WTC11 (cell line): ENCODE measurements around the gene ARHGEF12. TPM values are rescaled to one million over a fixed set of nuclear protein-coding genes. Genes with fewer than 3 reads are reported as not detected.

ENCODE experiments used
- ATAC-seq: fragments of 200-7000 bp; cut with Tn5 transposase; 2 replicates; pipeline ENCODE4 v1.10.0; 2021; ENCODE audit warnings: mild to moderate bottlenecking, moderate library complexity
- CTCF ChIA-PET: fragments of 300-600 bp; sonication (Branson Sonifier 250); formaldehyde crosslinking; loops from one replicate; lab custom pipeline; 2021; ENCODE audit warnings: antibody characterized with exemption; lab: Charles Lee
- POLR2A ChIA-PET: fragments of 350-600 bp; sonication (Branson Sonifier 250); formaldehyde crosslinking; loops from one replicate; lab custom pipeline; 2021; ENCODE audit warnings: antibody characterized with exemption; lab: Charles Lee
- DNase-seq: peaks from one replicate; pipeline ENCODE4 v3.0.0; 2021; ENCODE audit warnings: low spot score
- H3K27ac Mint-ChIP-seq: 2 replicates; pipeline ENCODE4 v1.8.0; 2021; ENCODE audit warnings: mixed read lengths
- H3K27me3 Mint-ChIP-seq: 2 replicates; pipeline ENCODE4 v1.8.0; 2021; ENCODE audit warnings: low read depth, mild to moderate bottlenecking, moderate library complexity, mixed read lengths
- H3K36me3 Mint-ChIP-seq: 2 replicates; pipeline ENCODE4 v1.8.0; 2021; ENCODE audit warnings: mixed read lengths
- H3K4me1 Mint-ChIP-seq: 2 replicates; pipeline ENCODE4 v1.8.0; 2022; ENCODE audit warnings: mixed read lengths
- H3K4me3 Mint-ChIP-seq: 2 replicates; pipeline ENCODE4 v1.8.0; 2021; ENCODE audit warnings: mild to moderate bottlenecking, moderate library complexity, mixed read lengths
- H3K9me3 Mint-ChIP-seq: 2 replicates; pipeline ENCODE4 v1.8.0; 2021; ENCODE audit warnings: mixed read lengths
- ELF4 ChIP-seq: sonication (generic); formaldehyde crosslinking; IDR thresholded peaks from 2 replicates; pipeline ENCODE4 v1.8.1; 2022; ENCODE audit warnings: low read depth, mild to moderate bottlenecking, moderate library complexity, missing genetic modification reagents
- GRHL2 ChIP-seq: fragments of 250-450 bp; sonication (Bioruptor Pico); IDR thresholded peaks from 2 replicates; pipeline ENCODE4 v1.8.0; 2022; ENCODE audit warnings: mild to moderate bottlenecking, moderate library complexity; ENCODE audit not compliant: insufficient replicate concordance, severe bottlenecking
- IRF2 ChIP-seq: sonication (generic); formaldehyde crosslinking; IDR thresholded peaks from 2 replicates; pipeline ENCODE4 v1.8.0; 2022; ENCODE audit warnings: low read depth, missing genetic modification reagents, borderline replicate concordance
- JAZF1 ChIP-seq: fragments of 250-450 bp; sonication (Bioruptor Pico); IDR thresholded peaks from 2 replicates; pipeline ENCODE4 v1.9.0; 2021; ENCODE audit warnings: moderate library complexity, mild to moderate bottlenecking, inconsistent platforms
- MXD4 ChIP-seq: fragments of 250-450 bp; sonication (Bioruptor Pico); IDR thresholded peaks from 2 replicates; pipeline ENCODE4 v1.8.0; 2021; ENCODE audit warnings: mild to moderate bottlenecking, moderate library complexity, borderline replicate concordance
- OVOL2 ChIP-seq: fragments of 250-450 bp; sonication (Bioruptor Pico); IDR thresholded peaks from 2 replicates; pipeline ENCODE4 v1.9.0; 2021; ENCODE audit warnings: mild to moderate bottlenecking, borderline replicate concordance
- PRRX2 ChIP-seq: fragments of 250-450 bp; sonication (Bioruptor Pico); IDR thresholded peaks from 2 replicates; pipeline ENCODE4 v1.8.0; 2021; ENCODE audit warnings: mild to moderate bottlenecking
- RELA ChIP-seq: sonication (generic); formaldehyde crosslinking; IDR thresholded peaks from 2 replicates; pipeline ENCODE4 v1.8.1; 2022; ENCODE audit warnings: missing genetic modification reagents, mild to moderate bottlenecking, borderline replicate concordance
- SOX15 ChIP-seq: fragments of 250-450 bp; sonication (Bioruptor Pico); IDR thresholded peaks from 2 replicates; pipeline ENCODE4 v1.9.0; 2021; ENCODE audit warnings: mild to moderate bottlenecking
- TCF7 ChIP-seq: sonication (generic); formaldehyde crosslinking; IDR thresholded peaks from 2 replicates; pipeline ENCODE4 v1.8.0; 2022; ENCODE audit warnings: mild to moderate bottlenecking, low read depth, missing genetic modification reagents, moderate library complexity
- ZNF416 ChIP-seq: fragments of 250-450 bp; sonication (Bioruptor Pico); IDR thresholded peaks from 2 replicates; pipeline ENCODE4 v1.9.0; 2021; ENCODE audit warnings: mild to moderate bottlenecking, inconsistent platforms
- total RNA-seq: library from RNA; stranded (reverse); gene quantifications from 3 replicates; pipeline ENCODE4 v1.2.3, GENCODE V29; 2021
- TF ChIP-seq, protein P1 (sequence below): fragments of 250-450 bp; sonication (Bioruptor Pico); IDR thresholded peaks from 2 replicates; pipeline ENCODE4 v1.8.0; 2021; ENCODE audit warnings: mild to moderate bottlenecking
- TF ChIP-seq, protein P2 (sequence below): fragments of 200-600 bp; IDR thresholded peaks from 2 replicates; pipeline ENCODE4 v1.8.0; 2022; ENCODE audit warnings: antibody characterized with exemption
- TF ChIP-seq, protein P3 (sequence below): sonication (generic); formaldehyde crosslinking; conservative IDR thresholded peaks from 2 replicates; pipeline ENCODE4 v1.8.1; 2023; ENCODE audit warnings: mild to moderate bottlenecking, low read depth, missing genetic modification reagents, moderate library complexity
- TF ChIP-seq, protein P4 (sequence below): fragments of 250-450 bp; sonication (Bioruptor Pico); IDR thresholded peaks from 2 replicates; pipeline ENCODE4 v2.1.2; 2022; ENCODE audit warnings: mild to moderate bottlenecking, moderate library complexity
- TF ChIP-seq, protein P5 (sequence below): fragments of 250-450 bp; sonication (Bioruptor Pico); IDR thresholded peaks from 2 replicates; pipeline ENCODE4 v1.9.0; 2021; ENCODE audit warnings: mild to moderate bottlenecking
- TF ChIP-seq, protein P6 (sequence below): sonication (generic); formaldehyde crosslinking; IDR thresholded peaks from 2 replicates; pipeline ENCODE4 v1.8.1; 2023; ENCODE audit warnings: mild to moderate bottlenecking, missing genetic modification reagents, moderate library complexity

The ARHGEF12 gene
- total RNA-seq, 1 experiment from 2014 or later, result 35.8 TPM

DNA sequence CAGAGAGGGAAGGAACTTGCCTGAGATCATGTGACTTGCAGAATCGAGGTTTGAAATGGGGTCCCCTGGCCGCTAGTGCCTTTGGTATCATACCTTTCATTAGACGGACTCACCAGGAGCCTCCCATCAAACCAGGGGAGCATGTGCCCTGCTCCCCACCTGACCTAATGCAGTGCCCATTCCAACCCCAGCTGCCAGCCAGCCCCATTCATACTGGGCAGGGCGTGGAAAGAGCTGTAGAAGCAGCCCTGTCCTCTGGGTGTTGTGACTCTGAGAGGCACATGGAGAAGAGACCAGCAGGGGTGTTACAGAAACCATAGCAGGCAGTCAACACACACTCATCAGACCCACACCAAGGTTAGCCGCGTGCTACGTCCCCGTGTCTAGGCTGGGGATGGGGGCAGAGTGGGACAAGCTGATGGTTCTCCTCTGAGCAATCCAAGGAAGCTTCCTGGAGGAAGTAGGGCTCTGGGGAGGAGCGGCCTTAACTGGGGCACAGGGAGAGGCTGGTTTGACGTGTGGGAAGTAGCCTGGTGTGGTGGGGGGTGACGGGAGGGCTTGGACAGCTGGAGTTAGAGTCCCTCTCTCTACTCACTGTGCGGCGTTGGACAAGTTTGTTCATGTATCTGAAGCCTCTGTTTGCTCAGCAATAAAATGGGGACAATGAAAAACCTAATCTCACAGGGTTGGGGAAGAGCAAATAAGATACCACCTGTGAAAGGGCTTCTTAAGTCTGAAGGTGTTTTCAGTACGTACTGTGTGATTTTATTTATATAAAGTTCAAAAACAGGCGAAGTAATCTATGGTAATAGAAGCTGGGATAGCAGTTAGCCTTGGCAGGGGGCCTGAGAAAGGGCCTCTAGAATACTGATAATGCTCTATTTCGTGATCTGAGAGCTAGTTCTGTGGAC is 189.3 kb downstream of the ARHGEF12 start (continued):
- TF ChIP-seq RELA (CRISPR knock-in tag) (no peak), OVOL2 (no peak)
- TF ChIP-seq, protein P1, sequence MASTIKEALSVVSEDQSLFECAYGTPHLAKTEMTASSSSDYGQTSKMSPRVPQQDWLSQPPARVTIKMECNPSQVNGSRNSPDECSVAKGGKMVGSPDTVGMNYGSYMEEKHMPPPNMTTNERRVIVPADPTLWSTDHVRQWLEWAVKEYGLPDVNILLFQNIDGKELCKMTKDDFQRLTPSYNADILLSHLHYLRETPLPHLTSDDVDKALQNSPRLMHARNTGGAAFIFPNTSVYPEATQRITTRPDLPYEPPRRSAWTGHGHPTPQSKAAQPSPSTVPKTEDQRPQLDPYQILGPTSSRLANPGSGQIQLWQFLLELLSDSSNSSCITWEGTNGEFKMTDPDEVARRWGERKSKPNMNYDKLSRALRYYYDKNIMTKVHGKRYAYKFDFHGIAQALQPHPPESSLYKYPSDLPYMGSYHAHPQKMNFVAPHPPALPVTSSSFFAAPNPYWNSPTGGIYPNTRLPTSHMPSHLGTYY (CRISPR knock-in tag), result no peak

DNA sequence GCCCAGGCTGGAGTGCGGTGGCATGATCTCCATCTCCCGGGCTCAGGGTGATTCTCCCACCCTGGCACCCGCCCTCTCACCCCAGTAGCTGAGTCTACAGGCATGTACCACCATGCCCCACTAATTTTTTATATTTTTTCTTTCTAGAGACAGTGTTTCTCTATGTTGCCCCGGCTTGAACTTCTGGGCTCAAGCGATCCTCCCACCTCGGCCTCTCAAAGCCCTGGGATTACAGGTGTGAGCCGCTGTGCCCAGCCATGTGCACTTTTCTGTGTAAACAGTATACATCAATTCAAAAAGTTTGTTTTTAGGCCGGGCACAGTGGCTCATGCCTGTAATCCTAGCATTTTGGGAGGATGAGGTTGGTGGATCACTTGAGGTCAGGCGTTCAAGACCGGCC is 190.0 kb downstream of the ARHGEF12 start:
- ChIA-PET POLR2A (interaction anchor here (0.8 kb wide), 1 partner anchor 12 kb away, joined by 3 read pairs; no protein-coding TSS in a partner anchor), CTCF (interaction anchor here (1.1 to 2.3 kb wide), 3 partner anchors 11 to 37 kb away, joined by 3 to 10 read pairs (median 5); no protein-coding TSS in a partner anchor)
- H3K36me3 Mint-ChIP-seq, result peaks cover 8% of the 10 kb centered on the region; the same call in 1 of the 2 replicates
- TF ChIP-seq, protein P2, sequence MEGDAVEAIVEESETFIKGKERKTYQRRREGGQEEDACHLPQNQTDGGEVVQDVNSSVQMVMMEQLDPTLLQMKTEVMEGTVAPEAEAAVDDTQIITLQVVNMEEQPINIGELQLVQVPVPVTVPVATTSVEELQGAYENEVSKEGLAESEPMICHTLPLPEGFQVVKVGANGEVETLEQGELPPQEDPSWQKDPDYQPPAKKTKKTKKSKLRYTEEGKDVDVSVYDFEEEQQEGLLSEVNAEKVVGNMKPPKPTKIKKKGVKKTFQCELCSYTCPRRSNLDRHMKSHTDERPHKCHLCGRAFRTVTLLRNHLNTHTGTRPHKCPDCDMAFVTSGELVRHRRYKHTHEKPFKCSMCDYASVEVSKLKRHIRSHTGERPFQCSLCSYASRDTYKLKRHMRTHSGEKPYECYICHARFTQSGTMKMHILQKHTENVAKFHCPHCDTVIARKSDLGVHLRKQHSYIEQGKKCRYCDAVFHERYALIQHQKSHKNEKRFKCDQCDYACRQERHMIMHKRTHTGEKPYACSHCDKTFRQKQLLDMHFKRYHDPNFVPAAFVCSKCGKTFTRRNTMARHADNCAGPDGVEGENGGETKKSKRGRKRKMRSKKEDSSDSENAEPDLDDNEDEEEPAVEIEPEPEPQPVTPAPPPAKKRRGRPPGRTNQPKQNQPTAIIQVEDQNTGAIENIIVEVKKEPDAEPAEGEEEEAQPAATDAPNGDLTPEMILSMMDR, result no peak
- no peak for TF ChIP-seq SOX15
- TF ChIP-seq IRF2, result no peak
- TF ChIP-seq JAZF1 (CRISPR knock-in tag), result no peak
- TF ChIP-seq, protein P3, sequence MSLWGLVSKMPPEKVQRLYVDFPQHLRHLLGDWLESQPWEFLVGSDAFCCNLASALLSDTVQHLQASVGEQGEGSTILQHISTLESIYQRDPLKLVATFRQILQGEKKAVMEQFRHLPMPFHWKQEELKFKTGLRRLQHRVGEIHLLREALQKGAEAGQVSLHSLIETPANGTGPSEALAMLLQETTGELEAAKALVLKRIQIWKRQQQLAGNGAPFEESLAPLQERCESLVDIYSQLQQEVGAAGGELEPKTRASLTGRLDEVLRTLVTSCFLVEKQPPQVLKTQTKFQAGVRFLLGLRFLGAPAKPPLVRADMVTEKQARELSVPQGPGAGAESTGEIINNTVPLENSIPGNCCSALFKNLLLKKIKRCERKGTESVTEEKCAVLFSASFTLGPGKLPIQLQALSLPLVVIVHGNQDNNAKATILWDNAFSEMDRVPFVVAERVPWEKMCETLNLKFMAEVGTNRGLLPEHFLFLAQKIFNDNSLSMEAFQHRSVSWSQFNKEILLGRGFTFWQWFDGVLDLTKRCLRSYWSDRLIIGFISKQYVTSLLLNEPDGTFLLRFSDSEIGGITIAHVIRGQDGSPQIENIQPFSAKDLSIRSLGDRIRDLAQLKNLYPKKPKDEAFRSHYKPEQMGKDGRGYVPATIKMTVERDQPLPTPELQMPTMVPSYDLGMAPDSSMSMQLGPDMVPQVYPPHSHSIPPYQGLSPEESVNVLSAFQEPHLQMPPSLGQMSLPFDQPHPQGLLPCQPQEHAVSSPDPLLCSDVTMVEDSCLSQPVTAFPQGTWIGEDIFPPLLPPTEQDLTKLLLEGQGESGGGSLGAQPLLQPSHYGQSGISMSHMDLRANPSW (CRISPR knock-in tag), result no peak
- no peak for TF ChIP-seq ZNF416 (CRISPR knock-in tag)
- no peak for TF ChIP-seq MXD4
- no peak for TF ChIP-seq GRHL2 (CRISPR knock-in tag)
- TF ChIP-seq, protein P4, sequence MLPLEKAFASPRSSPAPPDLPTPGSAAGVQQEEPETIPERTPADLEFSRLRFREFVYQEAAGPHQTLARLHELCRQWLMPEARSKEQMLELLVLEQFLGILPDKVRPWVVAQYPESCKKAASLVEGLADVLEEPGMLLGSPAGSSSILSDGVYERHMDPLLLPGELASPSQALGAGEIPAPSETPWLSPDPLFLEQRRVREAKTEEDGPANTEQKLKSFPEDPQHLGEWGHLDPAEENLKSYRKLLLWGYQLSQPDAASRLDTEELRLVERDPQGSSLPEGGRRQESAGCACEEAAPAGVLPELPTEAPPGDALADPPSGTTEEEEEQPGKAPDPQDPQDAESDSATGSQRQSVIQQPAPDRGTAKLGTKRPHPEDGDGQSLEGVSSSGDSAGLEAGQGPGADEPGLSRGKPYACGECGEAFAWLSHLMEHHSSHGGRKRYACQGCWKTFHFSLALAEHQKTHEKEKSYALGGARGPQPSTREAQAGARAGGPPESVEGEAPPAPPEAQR (CRISPR knock-in tag), result no peak
- TF ChIP-seq PRRX2, result no peak
- TF ChIP-seq, protein P5, sequence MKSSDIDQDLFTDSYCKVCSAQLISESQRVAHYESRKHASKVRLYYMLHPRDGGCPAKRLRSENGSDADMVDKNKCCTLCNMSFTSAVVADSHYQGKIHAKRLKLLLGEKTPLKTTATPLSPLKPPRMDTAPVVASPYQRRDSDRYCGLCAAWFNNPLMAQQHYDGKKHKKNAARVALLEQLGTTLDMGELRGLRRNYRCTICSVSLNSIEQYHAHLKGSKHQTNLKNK (CRISPR knock-in tag), result no peak
- TF ChIP-seq TCF7, result no peak
- TF ChIP-seq, protein P6, sequence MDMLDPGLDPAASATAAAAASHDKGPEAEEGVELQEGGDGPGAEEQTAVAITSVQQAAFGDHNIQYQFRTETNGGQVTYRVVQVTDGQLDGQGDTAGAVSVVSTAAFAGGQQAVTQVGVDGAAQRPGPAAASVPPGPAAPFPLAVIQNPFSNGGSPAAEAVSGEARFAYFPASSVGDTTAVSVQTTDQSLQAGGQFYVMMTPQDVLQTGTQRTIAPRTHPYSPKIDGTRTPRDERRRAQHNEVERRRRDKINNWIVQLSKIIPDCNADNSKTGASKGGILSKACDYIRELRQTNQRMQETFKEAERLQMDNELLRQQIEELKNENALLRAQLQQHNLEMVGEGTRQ (CRISPR knock-in tag), result no peak
- TF ChIP-seq ELF4, result no peak
- peaks cover 51% of the 10 kb centered on the region for H3K4me1 Mint-ChIP-seq
- no peaks in the 10 kb centered on the region; the same call in 1 of the 2 replicates for H3K27me3 Mint-ChIP-seq
- H3K27ac Mint-ChIP-seq, result no peak overlapping the region
- DNase-seq (no peak), ATAC-seq (no peak)
- H3K9me3 Mint-ChIP-seq, result peaks cover 10% of the 10 kb centered on the region
- H3K4me3 Mint-ChIP-seq, result no peak overlapping the region; the same call in 1 of the 2 replicates
